GM18507 (cell line): ENCODE results near the gene GRIK3.
"Not testable (repeated sequence)": the region's sequence is repeated elsewhere in the genome, so short reads cannot be mapped to it uniquely, and the experiment has no call there.

Source experiments
- DNase-seq: peaks from one replicate; pipeline ENCODE4 v3.0.0; 2011; ENCODE audit warnings: low read depth; ENCODE audit not compliant: insufficient read length; ENCODE audit errors: extremely low spot score
- FAIRE-seq: peaks from 2 replicates; lab custom pipeline; 2011; peaks lifted over from hg19 to GRCh38; lab: Jason Lieb, UNC

The GRIK3 gene

DNA sequence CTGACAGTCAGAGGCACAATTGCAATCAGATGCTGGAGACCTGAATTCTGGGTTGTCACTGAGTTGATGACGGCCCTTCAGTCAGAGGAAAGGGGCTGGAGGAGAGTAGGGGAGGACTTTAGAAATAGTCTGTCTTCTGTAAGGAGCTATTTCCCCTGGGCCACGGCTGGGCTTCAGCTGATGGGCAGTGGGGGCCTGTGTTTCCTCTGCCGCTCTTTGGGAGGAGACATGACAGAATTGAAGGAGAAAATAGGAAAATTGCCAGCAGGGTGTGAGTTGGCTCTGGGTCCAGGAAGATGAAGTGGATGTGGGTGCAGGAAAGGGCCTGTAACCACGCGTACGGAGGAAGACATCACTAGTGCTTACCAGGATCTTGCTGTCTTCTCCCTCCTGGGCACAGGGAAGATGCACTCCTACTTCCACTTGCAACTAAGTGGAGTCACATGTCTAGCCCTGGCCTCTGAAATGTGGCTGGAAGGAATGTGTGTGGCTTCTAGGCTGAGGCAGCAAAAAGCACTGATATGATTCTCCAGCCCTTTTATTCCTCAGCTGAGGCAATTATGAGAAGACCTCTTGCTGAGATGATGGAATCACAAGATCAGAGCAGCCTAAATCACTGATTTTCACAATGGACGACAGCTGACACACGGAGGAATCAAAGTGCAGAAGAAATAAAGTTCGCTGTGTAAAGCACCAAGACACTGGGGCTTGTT is 250.0 kb downstream of the GRIK3 start:
- no peak for DNase-seq
- no peak for FAIRE-seq

DNA sequence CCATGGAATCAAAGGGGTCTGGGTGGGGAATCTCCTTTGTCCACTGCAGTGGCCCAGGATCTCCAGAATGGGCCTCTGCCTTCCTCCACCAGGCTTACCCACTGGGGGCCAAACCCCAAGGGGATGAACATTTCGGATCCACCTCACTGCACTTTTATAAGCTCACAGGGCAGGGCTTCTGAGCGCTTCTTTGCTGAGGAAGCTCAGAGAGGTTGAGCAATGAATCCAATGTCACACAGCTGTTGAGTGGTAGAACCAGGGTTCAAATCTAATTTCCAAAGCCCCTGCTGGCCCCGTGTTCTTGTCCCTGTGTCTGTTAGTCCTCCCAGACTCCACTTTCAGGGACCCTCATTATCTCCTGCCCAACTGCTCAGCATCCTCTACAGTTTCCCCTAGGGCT is 250.8 kb downstream of the GRIK3 start:
- no peak for FAIRE-seq

DNA sequence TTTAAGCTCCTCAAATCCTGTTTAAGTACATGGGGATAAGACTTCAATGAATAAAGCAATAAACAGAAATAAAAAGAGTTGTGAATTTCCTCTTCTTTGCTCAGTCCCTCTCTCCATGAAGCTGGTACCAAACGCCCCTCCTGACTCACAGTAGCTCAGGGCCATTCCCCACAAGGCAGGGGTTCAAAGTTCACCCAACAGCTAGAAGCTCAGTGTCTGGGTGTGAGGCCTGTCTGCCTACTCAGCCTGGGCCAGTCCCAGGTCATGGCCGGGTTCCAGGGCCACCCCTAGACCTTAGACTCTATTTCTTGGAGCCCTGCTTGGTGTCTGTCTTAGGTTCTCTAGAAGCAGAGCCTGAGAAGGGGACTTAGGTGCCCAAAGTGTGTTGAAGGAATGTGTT is 251.5 kb downstream of the GRIK3 start:
- FAIRE-seq (no peak), DNase-seq (no peak)

More for the DNA sequence above, 250.8 kb downstream of the GRIK3 start:
- DNase-seq: no peak

DNA sequence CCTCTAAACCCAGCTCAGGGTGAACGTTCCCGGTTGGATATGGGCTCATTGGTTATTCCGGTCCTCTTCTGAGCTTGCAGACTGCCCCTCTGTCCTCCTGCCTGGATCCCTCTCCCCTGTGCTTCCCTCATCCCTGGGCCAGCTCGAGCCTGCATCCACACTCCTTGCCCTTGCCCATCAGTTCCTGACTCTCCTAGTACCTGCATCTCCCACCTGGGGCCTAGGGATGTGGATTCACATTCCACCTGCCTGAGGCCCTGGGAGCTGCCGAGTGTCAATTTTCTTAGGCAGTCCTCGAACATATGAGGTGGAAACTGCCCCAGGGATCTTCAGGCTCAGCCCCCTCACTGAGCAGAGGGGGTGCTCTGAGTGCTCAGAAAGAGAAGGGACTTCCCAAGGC is 252.2 kb downstream of the GRIK3 start:
- FAIRE-seq (no peak), DNase-seq (no peak)

DNA sequence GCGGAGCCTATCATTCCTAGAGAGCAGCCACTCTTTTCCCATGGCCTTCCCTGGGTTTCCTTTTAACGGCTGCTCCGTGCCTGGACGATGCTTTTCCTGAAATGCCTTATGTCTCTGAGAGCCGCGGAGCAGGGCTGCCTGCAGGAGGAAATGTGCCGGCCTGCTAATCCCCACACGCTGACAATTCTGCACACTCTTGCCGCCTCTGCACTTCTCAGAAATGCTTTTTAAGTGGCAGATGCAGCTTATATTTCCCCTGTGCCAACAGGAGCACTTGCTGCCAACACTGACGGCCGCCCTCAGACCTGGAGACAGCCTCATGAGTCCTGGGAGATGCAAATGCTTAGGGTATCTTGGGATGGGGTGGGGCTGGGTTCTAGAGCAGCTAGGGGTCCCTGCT is 253.2 kb downstream of the GRIK3 start:
- FAIRE-seq: no peak
- no peak for DNase-seq

DNA sequence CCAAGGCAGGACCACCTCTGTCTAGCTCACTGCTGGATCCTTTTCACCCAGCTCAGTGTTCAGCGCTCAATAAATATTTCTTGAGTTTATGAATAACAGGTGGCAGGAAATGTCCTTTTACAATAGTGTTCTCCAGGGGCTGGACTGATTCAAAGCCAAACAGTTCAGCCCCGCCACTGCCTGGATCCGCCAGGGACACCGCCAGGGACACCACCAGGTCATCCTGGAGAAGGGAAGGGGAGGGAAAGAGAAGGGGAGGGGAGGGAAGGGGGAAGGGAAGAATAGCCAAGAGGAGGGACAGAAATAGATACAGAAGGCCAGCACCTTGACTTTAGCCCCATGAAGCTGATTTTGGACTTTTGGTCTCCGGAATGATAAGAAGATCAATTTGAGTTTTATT is 255.6 kb downstream of the GRIK3 start:
- FAIRE-seq: no peak

DNA sequence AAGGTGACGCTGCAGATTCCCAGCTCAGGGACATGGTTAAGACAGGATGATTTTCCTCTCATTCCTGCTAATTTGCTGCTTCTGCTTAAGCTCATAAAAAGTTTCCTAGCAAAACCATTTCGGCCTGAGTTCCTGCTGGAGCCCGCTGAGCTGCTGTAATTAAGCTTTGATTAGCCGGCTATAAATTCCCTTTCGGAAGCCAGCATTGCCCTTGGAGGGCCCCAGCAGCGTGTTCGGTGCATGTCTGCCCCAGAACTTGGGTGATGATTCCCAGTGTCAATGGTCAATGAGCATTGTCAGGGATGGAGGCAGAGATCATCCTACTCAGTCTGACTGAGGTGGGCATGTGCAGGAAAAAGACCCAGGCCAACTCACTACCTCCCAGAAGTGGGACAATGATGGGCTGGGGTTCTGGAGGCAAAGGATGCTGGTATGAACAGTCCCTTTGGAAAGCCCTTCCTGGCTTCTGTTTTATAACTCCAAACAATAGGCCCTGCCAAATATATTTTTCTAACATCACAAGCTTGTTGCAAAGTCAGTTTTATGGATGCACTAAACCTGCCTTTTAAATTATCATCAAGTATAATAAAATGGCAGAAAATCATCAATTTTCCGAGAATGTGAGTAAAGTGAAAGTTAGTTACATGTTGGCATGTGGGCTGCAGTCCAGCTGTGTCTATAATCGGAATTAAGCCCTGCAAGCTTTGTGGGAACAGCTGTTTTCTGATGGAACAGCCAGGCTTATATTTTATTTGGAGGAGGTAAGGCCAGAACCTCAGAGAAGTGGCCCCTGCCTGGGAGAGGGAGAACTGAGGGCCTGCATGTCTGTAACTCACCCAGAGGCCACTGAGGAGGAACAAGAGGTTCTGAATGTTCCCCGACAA is 257.1 kb downstream of the GRIK3 start:
- DNase-seq (no peak), FAIRE-seq (no peak)

More for the DNA sequence above, 255.6 kb downstream of the GRIK3 start:
- no peak for DNase-seq

DNA sequence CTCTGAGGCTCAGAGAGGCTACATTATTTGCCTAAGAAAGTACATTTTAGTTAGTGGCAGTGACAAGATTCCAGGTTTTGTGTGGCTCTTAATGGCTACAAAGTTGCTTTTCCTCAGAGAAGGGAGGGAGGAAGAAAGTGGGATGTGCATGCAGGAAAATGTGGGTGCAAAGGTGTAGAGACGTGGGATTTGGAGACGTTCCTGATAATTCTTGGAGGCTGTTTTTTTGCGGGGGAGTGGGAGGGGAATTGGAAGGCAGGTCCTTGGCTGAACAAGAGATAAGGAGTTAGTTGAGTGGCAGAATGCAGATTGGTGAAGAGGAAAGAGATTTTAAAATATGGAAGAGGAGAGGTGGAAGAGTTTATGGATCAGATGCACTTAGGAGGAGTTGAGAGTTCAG is 258.1 kb downstream of the GRIK3 start:
- no peak for DNase-seq
- no peak for FAIRE-seq

DNA sequence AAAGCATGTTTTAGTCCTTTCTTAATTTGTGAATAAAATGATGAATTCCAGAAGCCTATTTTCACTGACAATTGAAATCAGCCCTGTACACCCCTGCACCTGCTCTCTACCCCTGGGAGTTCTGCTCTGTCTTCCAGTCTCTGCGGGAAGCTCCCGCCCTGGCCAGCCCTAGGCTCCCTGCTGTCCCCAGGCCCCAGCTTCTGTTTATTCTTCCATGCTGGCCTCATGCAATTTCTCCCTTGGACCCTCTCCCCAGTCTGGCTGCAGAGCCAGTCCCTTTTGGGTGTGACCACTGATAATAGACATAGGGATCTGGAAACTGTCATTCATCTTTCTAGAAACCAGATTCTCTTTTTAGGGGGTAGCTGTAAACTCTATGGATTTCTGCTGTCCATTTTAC is 258.6 kb downstream of the GRIK3 start:
- no peak for DNase-seq

DNA sequence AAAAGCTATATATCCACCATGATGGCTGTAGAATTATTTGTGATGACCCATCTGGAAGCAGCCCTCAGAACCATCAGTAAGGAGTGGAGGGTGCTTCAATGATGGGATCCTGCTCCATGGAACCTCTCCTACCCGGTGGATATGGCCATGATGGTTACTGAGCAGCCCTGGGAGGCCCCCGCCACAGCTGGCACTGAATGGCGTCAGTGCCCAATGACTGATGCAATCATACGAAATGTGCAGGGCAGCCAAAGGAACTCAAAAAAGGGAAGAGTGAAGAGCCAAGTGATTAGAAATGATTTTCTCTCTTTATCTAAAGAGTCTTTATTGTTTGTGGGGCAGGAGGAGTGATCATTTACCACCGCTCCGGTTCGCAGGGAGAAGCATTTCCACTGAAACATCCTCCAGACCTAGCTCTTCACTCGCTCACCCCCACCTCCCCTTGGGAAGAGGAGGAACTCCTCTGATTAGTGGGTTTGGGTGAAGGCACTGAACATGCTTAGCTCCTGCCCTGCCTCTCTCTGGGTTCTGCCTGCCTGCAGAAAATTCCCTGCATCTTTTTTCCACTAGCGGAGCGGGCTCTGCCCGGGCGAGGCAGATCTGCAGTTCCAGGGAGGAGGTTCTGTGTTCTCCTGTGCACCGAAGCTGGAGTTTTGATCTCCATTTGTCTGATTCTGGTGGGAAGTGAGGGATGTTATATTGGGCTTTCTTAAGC is 260.3 kb downstream of the GRIK3 start:
- FAIRE-seq: no peak
- DNase-seq: no peak

More for the DNA sequence above, 258.6 kb downstream of the GRIK3 start:
- no peak for FAIRE-seq

DNA sequence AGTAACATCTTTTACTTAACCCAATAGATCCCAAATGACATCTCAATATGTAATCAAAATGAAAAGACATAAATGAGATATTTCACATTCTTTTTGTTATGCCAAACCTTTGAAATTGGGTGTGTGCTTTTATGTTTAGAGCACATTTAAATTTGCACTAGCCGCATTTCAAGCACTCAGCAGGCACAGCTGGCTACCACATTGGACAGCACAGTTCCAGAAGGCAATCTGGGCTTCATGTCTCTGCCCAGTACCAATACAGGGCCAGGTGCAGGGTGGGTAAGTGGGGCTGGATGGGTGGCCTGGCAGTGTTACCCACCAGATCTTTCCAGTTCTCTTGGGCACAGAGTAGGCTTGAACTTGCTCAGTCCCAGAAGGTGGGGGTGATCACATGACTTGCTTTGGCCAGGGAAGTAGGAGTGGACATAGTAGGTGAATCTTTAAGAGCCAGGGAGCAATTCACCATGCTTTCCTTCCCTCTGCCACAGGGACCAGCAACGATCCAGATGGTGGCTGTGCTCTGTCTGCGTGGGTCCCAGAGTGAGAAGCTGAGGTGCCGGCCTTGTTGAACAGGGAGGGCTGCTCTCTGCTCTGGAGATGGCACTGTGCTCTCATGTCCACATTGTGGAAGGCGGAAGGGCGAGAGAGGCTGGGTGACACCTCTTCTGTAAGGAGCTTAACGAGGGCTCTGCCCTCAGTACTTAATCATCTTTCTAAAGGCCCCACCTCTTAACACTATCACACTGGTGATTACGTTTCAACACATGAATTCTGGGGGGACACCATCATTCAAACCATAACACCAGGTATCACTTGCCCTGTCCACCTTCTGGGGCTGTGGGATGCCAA is 261.4 kb downstream of the GRIK3 start:
- DNase-seq: no peak
- FAIRE-seq: no peak

DNA sequence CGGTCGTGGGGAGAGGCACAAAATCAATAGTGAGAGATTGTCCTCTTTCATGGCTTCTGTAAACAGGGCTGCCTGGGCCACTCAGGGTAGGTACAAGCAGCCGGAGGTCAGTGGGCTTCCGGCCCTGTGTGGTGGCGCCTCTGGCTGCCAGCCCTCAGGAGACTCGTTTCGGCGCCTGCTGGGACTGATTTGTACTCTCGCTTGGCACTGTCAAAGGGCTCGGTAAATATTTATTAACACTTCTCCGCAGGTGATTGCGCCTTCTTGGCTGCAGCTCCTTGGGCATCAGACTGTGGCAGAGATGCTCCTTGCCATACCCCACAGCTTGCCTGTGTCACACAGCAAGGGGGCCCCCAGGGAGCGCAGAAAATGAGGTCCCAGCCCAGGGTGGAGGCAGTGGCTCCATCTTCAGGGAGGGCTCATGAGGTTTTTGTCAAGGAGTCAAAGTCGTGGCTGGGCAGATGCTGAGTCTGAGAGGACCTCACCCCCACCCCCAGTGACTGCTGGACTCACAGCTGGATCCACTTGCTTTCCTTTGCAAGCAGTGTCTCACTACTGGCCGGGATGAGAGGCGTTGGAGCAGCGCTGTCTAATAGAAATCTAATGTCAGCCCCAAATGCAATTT is 262.5 kb downstream of the GRIK3 start:
- DNase-seq (no peak), FAIRE-seq (no peak)

DNA sequence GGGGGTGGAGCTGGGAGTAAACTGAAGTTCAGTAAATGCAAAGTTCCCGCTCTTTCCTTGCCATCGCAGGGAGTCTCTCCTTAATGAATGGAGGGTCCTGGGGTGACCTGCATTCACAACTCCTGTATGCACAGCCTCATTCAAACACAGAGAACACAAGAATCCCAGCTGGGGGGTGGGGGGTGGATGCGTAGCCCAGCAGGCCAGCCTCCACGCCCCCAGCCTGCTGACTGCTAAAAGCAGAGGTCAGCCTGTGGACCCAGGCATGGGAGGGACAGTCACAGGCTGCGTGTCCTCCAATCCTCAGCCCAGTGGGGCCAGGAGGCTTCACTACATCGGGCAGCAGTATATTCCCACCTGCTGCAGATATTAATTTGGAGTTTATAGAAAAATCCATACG is 263.1 kb downstream of the GRIK3 start:
- no peak for FAIRE-seq
- no peak for DNase-seq

DNA sequence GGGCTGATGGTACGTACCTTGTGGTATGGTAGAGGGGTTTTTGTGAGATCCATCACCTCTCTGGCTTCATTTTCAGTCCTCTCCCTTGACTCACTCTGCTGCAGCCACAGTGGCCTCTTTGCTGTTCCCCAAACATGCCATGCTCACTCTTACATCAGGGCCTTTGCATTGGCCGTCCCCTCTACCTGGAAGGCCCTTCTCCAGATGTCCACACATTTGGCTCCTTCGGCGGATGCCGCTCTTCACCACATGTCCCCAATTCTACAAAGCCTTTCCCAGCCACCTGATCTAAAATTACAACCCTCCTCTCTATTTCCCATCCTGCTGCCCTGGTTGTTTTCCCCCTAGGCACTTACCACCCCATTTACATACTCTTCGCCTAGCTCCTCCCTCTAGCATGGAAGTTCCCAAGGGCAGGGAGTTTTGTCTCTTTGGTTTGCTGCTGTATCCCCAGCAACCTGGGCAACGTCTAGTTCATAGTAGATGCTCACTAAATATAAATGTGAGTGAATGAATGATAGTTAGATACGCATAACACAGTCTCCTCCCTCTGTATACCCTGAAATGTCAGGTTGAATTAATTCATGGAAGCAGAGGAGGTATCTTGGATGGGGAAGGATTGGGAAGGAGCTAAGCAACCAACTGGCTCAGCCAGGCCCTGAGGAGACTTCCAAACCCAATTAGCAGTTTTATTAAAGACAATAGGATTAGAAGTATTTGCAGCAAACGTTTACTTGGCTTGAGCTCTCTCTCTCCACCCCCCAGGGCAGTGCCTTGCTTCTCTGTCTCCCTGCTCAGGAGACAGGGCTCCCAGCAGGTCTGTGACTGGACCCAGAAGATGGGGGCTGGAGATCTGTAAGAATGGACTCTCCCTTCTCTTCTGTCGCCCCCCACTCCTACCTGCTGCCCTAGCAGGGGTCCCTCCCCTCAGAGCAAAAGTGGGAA is 264.2 kb downstream of the GRIK3 start:
- DNase-seq: no peak
- FAIRE-seq: no peak

DNA sequence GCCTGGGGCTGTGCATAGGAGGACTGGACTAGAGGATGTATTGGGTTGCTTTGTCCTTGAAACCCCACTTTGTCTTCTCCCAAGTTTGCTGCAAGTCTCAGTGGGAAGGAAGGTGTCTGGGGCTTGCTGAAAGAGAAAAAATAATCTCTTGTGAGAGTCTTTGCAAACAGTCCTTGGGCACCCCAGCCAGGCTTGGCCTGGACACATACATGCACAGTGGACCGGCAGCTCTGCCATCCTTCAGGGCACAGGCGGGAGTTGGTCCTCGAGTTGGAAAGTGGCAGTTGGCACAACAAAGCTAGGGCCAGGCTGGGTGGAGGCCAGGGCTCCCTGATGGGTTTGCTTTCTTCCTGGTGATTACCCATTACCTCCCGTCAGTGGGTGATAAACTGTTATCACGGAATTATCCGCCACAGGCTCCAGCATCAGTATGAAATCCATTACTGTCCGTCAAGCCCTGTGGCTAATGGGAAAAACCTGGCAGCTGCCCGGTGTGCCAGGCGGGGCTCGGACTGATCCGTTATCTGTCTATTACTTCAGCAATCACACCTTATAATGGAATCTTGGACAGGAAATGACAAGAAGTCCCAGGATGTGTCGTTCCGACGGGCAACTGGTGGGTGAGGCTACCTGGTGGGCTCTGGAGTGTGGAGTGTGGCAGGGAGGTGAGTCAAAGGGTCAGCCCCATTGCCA is 265.7 kb downstream of the GRIK3 start:
- FAIRE-seq (no peak), DNase-seq (no peak)

DNA sequence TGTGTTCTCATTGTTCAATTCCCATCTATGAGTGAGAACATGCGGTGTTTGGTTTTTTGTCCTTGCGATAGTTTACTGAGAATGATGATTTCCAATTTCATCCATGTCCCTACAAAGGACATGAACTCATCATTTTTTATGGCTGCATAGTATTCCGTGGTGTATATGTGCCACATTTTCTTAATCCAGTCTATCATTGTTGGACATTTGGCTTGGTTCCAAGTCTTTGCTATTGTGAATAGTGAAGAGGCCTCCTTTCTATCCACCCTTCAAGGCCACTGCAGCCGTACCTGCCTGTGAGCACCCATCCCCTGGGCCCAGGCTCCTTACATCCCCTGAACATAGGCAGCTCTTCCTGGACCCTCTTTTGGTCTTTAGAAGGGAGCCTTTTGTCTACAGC is 266.9 kb downstream of the GRIK3 start:
- FAIRE-seq, DNase-seq: not testable (repeated sequence)

DNA sequence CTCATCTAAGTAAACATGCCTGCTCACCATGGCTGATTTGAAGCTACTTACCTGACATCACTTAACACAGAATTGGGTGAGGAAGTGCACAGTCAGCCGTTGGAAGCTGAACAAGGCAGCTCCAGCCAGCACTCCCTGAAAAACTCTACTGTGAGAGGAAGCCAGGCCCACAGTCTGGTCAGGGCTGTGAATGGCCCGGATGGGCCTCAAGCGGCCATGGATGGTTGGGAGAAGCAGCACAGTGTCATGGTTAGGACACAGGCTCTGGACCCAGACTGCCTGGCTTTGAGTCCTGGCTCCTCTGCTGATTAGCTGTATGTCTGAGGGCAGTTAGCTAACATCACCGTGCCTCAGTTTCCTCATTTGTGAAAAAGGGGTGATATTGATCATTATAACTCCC is 267.8 kb downstream of the GRIK3 start:
- no peak for FAIRE-seq
- no peak for DNase-seq
